ENCODE data around the gene CDK10.

- no peak for TF ChIP-seq YY1 (IDR thresholded peaks at IDR 0.05; ENCODE audit: insufficient read depth, insufficient read length)
- TF ChIP-seq ZNF274 (IDR thresholded peaks at IDR 0.05; ENCODE audit: low read depth, low read length), result no peak
- TF ChIP-seq SUZ12 (IDR thresholded peaks at IDR 0.05; ENCODE audit: extremely low read depth, insufficient read depth, insufficient read length), result no peak
Observed at GRCh38 chr16:89720813-89721545, 34.5 kb downstream of the CDK10 start, which contains the start of the genes VPS9D1 and ZNF276.
